Measurements from ENCODE around the gene POMT1.

POMT1 gene

DNA sequence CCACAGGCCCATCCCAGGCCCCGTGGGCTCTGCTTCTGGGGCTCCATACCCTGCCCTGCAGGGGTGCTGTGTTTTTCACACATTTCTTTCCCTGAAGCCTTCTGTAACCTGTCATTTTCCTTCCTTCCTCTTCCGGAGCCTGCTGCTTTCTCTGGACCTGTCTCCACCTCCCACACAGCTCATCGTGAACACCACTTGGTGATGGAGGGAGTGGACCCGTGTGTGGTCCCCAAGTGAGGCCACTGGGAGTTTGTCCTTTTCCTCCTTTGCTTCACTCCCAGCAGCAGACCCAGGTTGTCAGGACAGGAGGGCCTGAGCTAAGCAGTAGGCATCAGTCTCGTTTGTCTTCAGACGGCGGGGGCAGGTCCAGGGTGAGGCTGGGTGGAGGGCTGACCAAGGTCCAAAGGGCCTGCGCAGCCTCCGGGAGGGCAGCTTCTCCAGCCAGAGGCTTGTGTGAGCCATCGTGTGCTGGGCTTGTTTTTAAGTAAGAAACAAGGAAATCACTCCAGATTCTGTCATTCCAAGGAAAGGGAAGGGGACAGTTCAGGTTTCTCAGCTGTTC, 5.8 kb upstream of the POMT1 start:
- TF ChIP-seq ZFX (IDR thresholded peaks at IDR 0.05; ENCODE audit: borderline replicate concordance), result no peak
- TF ChIP-seq, protein P1, sequence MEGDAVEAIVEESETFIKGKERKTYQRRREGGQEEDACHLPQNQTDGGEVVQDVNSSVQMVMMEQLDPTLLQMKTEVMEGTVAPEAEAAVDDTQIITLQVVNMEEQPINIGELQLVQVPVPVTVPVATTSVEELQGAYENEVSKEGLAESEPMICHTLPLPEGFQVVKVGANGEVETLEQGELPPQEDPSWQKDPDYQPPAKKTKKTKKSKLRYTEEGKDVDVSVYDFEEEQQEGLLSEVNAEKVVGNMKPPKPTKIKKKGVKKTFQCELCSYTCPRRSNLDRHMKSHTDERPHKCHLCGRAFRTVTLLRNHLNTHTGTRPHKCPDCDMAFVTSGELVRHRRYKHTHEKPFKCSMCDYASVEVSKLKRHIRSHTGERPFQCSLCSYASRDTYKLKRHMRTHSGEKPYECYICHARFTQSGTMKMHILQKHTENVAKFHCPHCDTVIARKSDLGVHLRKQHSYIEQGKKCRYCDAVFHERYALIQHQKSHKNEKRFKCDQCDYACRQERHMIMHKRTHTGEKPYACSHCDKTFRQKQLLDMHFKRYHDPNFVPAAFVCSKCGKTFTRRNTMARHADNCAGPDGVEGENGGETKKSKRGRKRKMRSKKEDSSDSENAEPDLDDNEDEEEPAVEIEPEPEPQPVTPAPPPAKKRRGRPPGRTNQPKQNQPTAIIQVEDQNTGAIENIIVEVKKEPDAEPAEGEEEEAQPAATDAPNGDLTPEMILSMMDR (IDR thresholded peaks at IDR 0.05), result no peak

DNA sequence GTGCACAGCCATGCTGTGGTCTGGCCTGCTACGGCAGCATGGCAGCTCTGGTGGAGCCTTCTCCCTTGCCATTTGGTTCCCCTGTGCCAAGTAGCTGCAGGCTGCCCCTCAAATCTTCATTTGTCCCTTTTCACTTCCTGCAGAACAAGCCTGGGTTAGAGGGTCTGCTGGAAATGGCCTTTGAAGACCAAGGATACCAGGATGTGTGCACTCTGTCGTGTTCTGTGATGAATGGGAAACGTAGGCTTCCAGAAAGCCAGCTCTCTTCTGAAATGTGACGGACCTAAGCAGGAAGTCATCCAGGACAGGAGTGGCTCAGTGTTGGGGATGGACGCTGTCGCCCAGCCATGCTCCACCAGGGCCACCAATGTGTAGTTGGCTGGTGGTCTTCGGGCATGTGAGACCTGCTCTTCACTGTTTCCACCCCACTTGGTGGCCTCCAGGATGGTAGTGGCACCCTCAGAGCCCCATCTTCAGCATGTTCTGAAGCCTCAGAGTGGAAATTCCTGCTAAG, 3.4 kb upstream of the POMT1 start:
- H3K27ac ChIP-seq, result no peak overlapping the region
- TF ChIP-seq, protein P1 (IDR thresholded peaks at IDR 0.05), result no peak
- no peak for TF ChIP-seq ZFX (IDR thresholded peaks at IDR 0.05; ENCODE audit: borderline replicate concordance)

More for the DNA sequence above, 5.8 kb upstream of the POMT1 start:
- no peak overlapping the region for H3K27ac ChIP-seq

DNA sequence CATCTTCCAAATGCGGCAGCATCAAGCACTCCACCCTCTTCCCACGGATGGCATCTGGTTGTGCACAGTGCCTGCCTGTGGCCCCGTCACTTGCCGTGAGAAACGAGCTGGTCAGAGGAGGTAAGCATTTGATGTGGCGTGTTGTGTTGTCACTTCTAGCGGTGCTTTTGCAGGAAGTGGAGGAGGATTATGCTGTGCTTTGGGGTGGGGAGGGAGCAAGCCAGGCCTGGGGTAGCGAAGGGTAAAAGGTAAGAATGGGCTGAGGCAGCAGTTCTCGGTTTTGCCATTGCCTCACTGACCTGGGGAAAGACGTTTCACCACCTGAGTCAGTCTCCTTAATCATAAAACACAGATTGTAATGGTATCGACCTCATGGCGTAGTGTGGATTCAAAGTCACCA, 2.3 kb upstream of the POMT1 start:
- TF ChIP-seq, protein P1 (IDR thresholded peaks at IDR 0.05), result no peak
- no peak for TF ChIP-seq ZFX (IDR thresholded peaks at IDR 0.05; ENCODE audit: borderline replicate concordance)
- H3K27ac ChIP-seq, result peak overlapping the region; percentile 36

DNA sequence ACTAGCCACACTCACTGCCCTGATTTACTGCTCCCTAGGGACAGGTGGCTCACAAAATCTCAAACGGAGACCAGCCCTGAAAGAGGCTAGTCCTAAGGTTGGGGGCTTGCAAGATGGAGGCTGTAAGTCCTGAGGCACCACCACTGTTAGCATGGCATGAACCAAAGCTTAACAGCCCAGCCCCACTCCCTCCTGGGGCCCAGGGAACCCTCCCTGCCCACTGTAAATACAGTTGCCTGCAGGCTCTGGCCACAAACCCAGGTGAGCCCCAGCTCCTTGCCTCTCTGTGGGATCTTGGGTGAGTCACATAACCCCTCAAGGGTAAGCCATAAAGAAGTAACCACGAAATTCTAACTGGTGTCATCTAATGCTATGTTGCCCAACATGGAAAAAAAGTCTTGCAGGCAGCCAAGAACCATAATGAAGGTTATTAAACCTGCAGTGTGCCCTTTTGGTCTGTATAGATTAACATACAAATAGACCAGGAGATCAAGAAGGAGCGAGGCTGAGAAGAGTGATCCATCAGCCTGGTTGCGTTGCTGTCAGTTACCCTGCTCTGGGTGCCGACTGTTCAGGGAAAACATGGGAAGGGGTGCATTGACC, 1.7 kb upstream of the POMT1 start:
- TF ChIP-seq, protein P1 (IDR thresholded peaks at IDR 0.05), result no peak
- TF ChIP-seq ZFX (IDR thresholded peaks at IDR 0.05; ENCODE audit: borderline replicate concordance), result no peak
- H3K27ac ChIP-seq, result peak overlapping the region; percentile 36

DNA sequence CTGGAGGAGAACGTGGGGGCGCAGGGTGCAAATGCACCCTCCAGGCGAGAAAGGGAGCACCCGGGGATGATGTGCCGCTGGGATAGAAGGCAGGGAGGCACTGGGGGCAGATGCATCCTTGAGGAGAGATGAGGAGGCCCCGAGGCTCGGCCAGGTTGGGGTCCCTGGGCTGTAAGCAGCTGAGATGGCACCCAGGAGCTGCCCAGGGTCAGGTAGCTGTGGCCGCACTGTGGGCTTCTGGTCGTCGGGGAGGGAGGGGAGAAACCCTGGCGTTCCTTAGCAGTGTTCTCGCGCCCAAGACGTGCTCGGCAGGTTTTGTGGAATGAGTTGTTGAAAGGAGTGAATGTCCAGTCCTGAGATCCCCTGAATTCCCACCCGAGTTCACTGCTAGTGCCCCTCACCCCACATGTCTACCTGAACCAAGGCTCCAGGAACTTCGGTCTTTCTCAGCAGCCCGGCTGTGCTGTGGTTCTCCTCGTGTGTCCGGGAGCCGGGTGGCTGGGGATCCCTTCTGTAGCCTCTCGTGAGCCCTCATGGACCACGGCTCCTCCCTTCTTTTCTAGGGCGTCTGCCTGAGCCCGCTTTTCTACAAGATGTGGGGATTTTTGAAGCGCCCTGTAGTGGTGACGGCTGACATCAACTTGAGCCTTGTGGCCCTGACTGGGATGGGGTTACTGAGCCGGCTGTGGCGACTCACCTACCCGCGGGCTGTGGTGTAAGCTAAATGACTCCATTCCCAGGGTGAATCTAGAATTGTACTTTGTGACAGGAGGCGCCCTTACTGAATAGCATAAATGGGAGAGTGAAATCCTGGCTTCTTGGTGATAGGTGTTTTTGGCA, 1.1 kb downstream of the POMT1 start:
- H3K27ac ChIP-seq, result peak overlapping the region; percentile 70
- TF ChIP-seq ZFX (IDR thresholded peaks at IDR 0.05; ENCODE audit: borderline replicate concordance), result no peak
- TF ChIP-seq, protein P1 (IDR thresholded peaks at IDR 0.05), result no peak

DNA sequence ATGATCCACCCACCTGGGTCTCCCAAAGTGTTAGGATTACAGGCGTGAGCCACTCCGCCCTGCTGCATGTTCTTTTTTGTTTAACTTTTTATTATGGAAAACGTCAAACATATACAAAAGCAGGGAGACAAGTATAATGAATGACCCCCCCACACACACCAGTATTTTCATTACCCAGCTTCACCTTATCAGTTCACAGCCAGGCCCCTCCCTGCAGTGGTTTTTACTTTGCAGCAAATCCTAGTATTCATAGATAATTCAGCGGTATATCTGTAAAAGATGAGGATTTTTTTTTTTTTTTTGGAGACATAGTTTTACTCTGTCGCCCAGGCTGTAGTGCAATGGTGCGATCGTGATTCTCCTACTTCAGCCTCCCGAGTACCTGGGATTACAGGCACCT, 2.3 kb downstream of the POMT1 start:
- H3K27ac ChIP-seq, result no peak overlapping the region
- TF ChIP-seq ZFX (IDR thresholded peaks at IDR 0.05; ENCODE audit: borderline replicate concordance), result no peak
- TF ChIP-seq, protein P1 (IDR thresholded peaks at IDR 0.05), result no peak
